ENCODE data around the gene NNMT. TPM values are rescaled to one million over a fixed set of nuclear protein-coding genes. Genes with fewer than 3 reads are reported as not detected.

NNMT gene
- total and polyA plus RNA-seq, 2 experiments from 2014 or later = 150 to 385 TPM

- Histone ChIP-seq H3K36me3 (replicated peaks; ENCODE audit: insufficient read depth, low read depth) (no peaks in the 10 kb centered on the region), H3K4me2 (no peak overlapping the region), H3K9me2 (replicated peaks; ENCODE audit: insufficient read depth) (no peaks in the 10 kb centered on the region), H3K27me3 (no peaks in the 10 kb centered on the region), H4K20me1 (ENCODE audit: insufficient read depth, poor library complexity, severe bottlenecking) (no peaks in the 10 kb centered on the region), H3K4me1 (ENCODE audit: insufficient read depth) (peaks cover 6% of the 10 kb centered on the region), H2AFZ (no peak overlapping the region), H3K79me2 (no peaks in the 10 kb centered on the region), H3K27ac (no peak overlapping the region), H3K9me3 (ENCODE audit: low read depth) (no peaks in the 10 kb centered on the region), H3K4me3 (no peak overlapping the region)
- DNase-seq (ENCODE audit: low spot score) = no peak
- WGBS (ENCODE audit: low lambda C conversion rate, missing lambda C conversion rate) = 86% methylated on average over 4 of the region's 4 CpGs
- no peak for TF ChIP-seq CTCF (IDR thresholded peaks at IDR 0.05; ENCODE audit: poor library complexity)
- TF ChIP-seq EZH2 (IDR thresholded peaks at IDR 0.05; ENCODE audit: borderline replicate concordance) = no peak
- TF ChIP-seq EZH2phosphoT487 (IDR thresholded peaks at IDR 0.05; ENCODE audit: low read depth, severe bottlenecking, unreplicated experiment) = no peak
Measured at GRCh38 chr11:114278342-114279065, 17.7 kb upstream of the NNMT start.

GRCh38 chr11:114279792-114280546 is 16.2 kb upstream of the NNMT start:
- Histone ChIP-seq H3K4me2 (no peak overlapping the region), H4K20me1 (ENCODE audit: insufficient read depth, poor library complexity, severe bottlenecking) (no peaks in the 10 kb centered on the region), H3K36me3 (replicated peaks; ENCODE audit: insufficient read depth, low read depth) (no peaks in the 10 kb centered on the region), H3K4me3 (no peak overlapping the region), H3K9me3 (ENCODE audit: low read depth) (no peaks in the 10 kb centered on the region), H3K4me1 (ENCODE audit: insufficient read depth) (peaks cover 6% of the 10 kb centered on the region), H3K27me3 (no peaks in the 10 kb centered on the region), H2AFZ (no peak overlapping the region), H3K79me2 (no peaks in the 10 kb centered on the region), H3K27ac (no peak overlapping the region), H3K9me2 (replicated peaks; ENCODE audit: insufficient read depth) (no peaks in the 10 kb centered on the region)
- 88% methylated on average over 9 of the region's 9 CpGs for WGBS (ENCODE audit: low lambda C conversion rate, missing lambda C conversion rate)
- DNase-seq (ENCODE audit: low spot score) = no peak
- no peak for TF ChIP-seq EZH2phosphoT487 (IDR thresholded peaks at IDR 0.05; ENCODE audit: low read depth, severe bottlenecking, unreplicated experiment)
- no peak for TF ChIP-seq CTCF (IDR thresholded peaks at IDR 0.05; ENCODE audit: poor library complexity)
- no peak for TF ChIP-seq EZH2 (IDR thresholded peaks at IDR 0.05; ENCODE audit: borderline replicate concordance)

GRCh38 chr11:114280696-114281095 is 15.5 kb upstream of the NNMT start:
- Histone ChIP-seq H3K9me3 (ENCODE audit: low read depth) (no peaks in the 10 kb centered on the region), H3K36me3 (replicated peaks; ENCODE audit: insufficient read depth, low read depth) (no peaks in the 10 kb centered on the region), H4K20me1 (ENCODE audit: insufficient read depth, poor library complexity, severe bottlenecking) (no peaks in the 10 kb centered on the region), H3K79me2 (no peaks in the 10 kb centered on the region), H2AFZ (no peak overlapping the region), H3K27ac (peak overlapping the region; percentile 38), H3K4me2 (no peak overlapping the region), H3K27me3 (no peaks in the 10 kb centered on the region), H3K9me2 (replicated peaks; ENCODE audit: insufficient read depth) (no peaks in the 10 kb centered on the region), H3K4me1 (ENCODE audit: insufficient read depth) (peaks cover 6% of the 10 kb centered on the region), H3K4me3 (no peak overlapping the region)
- TF ChIP-seq EZH2phosphoT487 (IDR thresholded peaks at IDR 0.05; ENCODE audit: low read depth, severe bottlenecking, unreplicated experiment) (no peak), CTCF (IDR thresholded peaks at IDR 0.05; ENCODE audit: poor library complexity) (peak; percentile 73)
- DNase-seq (ENCODE audit: low spot score) = peak; percentile 81
- WGBS (ENCODE audit: low lambda C conversion rate, missing lambda C conversion rate) = 38% methylated on average over 5 of the region's 6 CpGs

Measured in hepatocyte (in vitro differentiated cells).